GM18519 (cell line): ENCODE measurements around the gene SULT1A2.
"Not testable (repeated sequence)": the region's sequence is repeated elsewhere in the genome, so short reads cannot be mapped to it uniquely, and the experiment has no call there.

ENCODE experiments used
- ATAC-seq: cut with Tn5 transposase; IDR thresholded peaks from one replicate; pipeline ENCODE4 v1.9.1; 2021; ENCODE audit warnings: mild to moderate bottlenecking, moderate library complexity; ENCODE audit not compliant: unreplicated experiment, low FRiP score

The SULT1A2 gene

GRCh38 chr16:28562199-28562598 is 34.7 kb downstream of the SULT1A2 start:
- ATAC-seq = no peak

GRCh38 chr16:28561557-28562187 is 35.2 kb downstream of the SULT1A2 start:
- ATAC-seq = no peak

GRCh38 chr16:28558456-28558855 is 38.4 kb downstream of the SULT1A2 start:
- ATAC-seq = no peak

- ATAC-seq = no peak
These were observed 39.9 kb downstream of the SULT1A2 start for GRCh38 chr16:28556914-28557320.

- no peak for ATAC-seq
These were observed 41.3 kb downstream of the SULT1A2 start for GRCh38 chr16:28555561-28555960.

- no peak for ATAC-seq
These were observed 42.0 kb downstream of the SULT1A2 start for GRCh38 chr16:28554634-28555423.

GRCh38 chr16:28553776-28554633 is 42.8 kb downstream of the SULT1A2 start, which contains the start of gene SGF29:
TSS of gene SGF29 (plus strand) at chr16:28553920. CDS start at chr16:28581070, 27,150 bp downstream.
- ATAC-seq = peak; percentile 43

- ATAC-seq = no peak
These were observed 47.5 kb downstream of the SULT1A2 start for GRCh38 chr16:28549301-28549899.

- ATAC-seq = no peak
These were observed 48.5 kb downstream of the SULT1A2 start for GRCh38 chr16:28548306-28548802.

GRCh38 chr16:28546626-28547025 is 50.2 kb downstream of the SULT1A2 start:
- ATAC-seq = no peak

- ATAC-seq = not testable (repeated sequence)
These were observed 50.9 kb downstream of the SULT1A2 start for GRCh38 chr16:28545964-28546363.

GRCh38 chr16:28544998-28545397 is 51.9 kb downstream of the SULT1A2 start:
- ATAC-seq = no peak

GRCh38 chr16:28543072-28543471 is 53.8 kb downstream of the SULT1A2 start:
- no peak for ATAC-seq

GRCh38 chr16:28542646-28543045 is 54.2 kb downstream of the SULT1A2 start:
- no peak for ATAC-seq
